OCI-M2 (cell line): ENCODE measurements around the gene KCNJ2.

Experiments
- DNase-seq: peaks from one replicate; lab custom pipeline; 2025; ENCODE audit not compliant: unreplicated experiment; lab: John Stamatoyannopoulos, UW

The KCNJ2 gene

GRCh38 chr17:70202840-70203239, 33.5 kb downstream of the KCNJ2 start:
- DNase-seq, result no peak

GRCh38 chr17:70204431-70204830, 35.1 kb downstream of the KCNJ2 start:
- no peak for DNase-seq

- DNase-seq, result no peak
Observed at GRCh38 chr17:70205401-70205800, 36.1 kb downstream of the KCNJ2 start.

- DNase-seq, result no peak
Observed at GRCh38 chr17:70206361-70207010, 37.2 kb downstream of the KCNJ2 start.

GRCh38 chr17:70207184-70207583, 37.9 kb downstream of the KCNJ2 start:
- DNase-seq, result no peak

GRCh38 chr17:70208080-70208794, 38.9 kb downstream of the KCNJ2 start:
- no peak for DNase-seq

GRCh38 chr17:70208825-70209555, 39.7 kb downstream of the KCNJ2 start:
- DNase-seq, result no peak

GRCh38 chr17:70215656-70216055, 46.3 kb downstream of the KCNJ2 start:
- DNase-seq, result no peak

- no peak for DNase-seq
Observed at GRCh38 chr17:70217571-70217970, 48.2 kb downstream of the KCNJ2 start.

GRCh38 chr17:70225276-70225675, 55.9 kb downstream of the KCNJ2 start:
- DNase-seq, result no peak
